OCI-LY7 (cell line): Measurements from ENCODE around the gene TIMMDC1. TPM values are rescaled to one million over a fixed set of nuclear protein-coding genes. Genes with fewer than 3 reads are reported as not detected.

ENCODE experiments used
- BruUV-seq: library from RNA; stranded (reverse); fragments of 400-500 nt; replicated peaks from 2 replicates; lab custom pipeline; 2021; lab: Mats Ljungman, UMichigan
- CTCF ChIA-PET: fragments of 300-600 bp; sonication (Branson Sonifier 250); formaldehyde crosslinking; loops from one replicate; lab custom pipeline; 2022; ENCODE audit warnings: antibody characterized with exemption; ENCODE audit not compliant: unreplicated experiment; lab: Charles Lee
- POLR2A ChIA-PET: fragments of 300-600 bp; sonication (Branson Sonifier 250); formaldehyde crosslinking; loops from one replicate; lab custom pipeline; 2022; ENCODE audit warnings: antibody characterized with exemption; lab: Charles Lee
- DNase-seq: peaks from one replicate; pipeline ENCODE4 v3.0.0-alpha.2; 2015; ENCODE audit warnings: low spot score
- H2AFZ ChIP-seq: fragments of 200-600 bp; sonication (generic), shearing (Covaris generic); 2 replicates; pipeline ENCODE4 v1.6.1; 2014; ENCODE audit warnings: mild to moderate bottlenecking, antibody characterized with exemption, low read length, moderate library complexity
- H3K27ac ChIP-seq: fragments of 200-600 bp; sonication (generic); 2 replicates; pipeline ENCODE4 v1.5.1; 2014; ENCODE audit warnings: mixed run types, low read depth, mild to moderate bottlenecking, moderate library complexity, low read length, inconsistent platforms; ENCODE audit not compliant: poor library complexity, severe bottlenecking
- H3K36me3 ChIP-seq: fragments of 200-600 bp; sonication (generic); 2 replicates; pipeline ENCODE4 v1.6.1; 2014; ENCODE audit warnings: mild to moderate bottlenecking, antibody characterized with exemption, low read length, moderate library complexity, mixed read lengths; ENCODE audit not compliant: insufficient read depth
- H3K4me1 ChIP-seq: fragments of 200-600 bp; sonication (generic); 2 replicates; pipeline ENCODE4 v1.5.1; 2014; ENCODE audit warnings: mild to moderate bottlenecking, low read length; ENCODE audit not compliant: insufficient read depth, poor library complexity, severe bottlenecking
- H3K4me2 ChIP-seq: fragments of 200-600 bp; sonication (generic); 2 replicates; pipeline ENCODE4 v1.6.1; 2014; ENCODE audit warnings: mild to moderate bottlenecking, low read length
- H3K4me3 ChIP-seq: fragments of 200-600 bp; sonication (generic); 2 replicates; pipeline ENCODE4 v1.5.1; 2014; ENCODE audit warnings: mild to moderate bottlenecking, low read depth, low read length; ENCODE audit not compliant: poor library complexity, severe bottlenecking
- H3K79me2 ChIP-seq: fragments of 200-600 bp; sonication (generic); 2 replicates; pipeline ENCODE4 v1.6.1; 2016; ENCODE audit warnings: low read depth, mild to moderate bottlenecking, low read length, moderate library complexity, mixed read lengths; ENCODE audit not compliant: insufficient read depth
- H3K9me2 ChIP-seq: fragments of 200-600 bp; sonication (generic); 2 replicates; pipeline ENCODE4 v1.6.1; 2016; ENCODE audit warnings: mild to moderate bottlenecking, low read length, mixed read lengths; ENCODE audit not compliant: insufficient read depth
- H3K9me3 ChIP-seq: fragments of 200-600 bp; sonication (generic); 2 replicates; pipeline ENCODE4 v1.6.1; 2014; ENCODE audit warnings: mild to moderate bottlenecking, mixed run types, low read length, mixed read lengths
- H4K20me1 ChIP-seq: fragments of 200-600 bp; sonication (generic); 2 replicates; pipeline ENCODE4 v1.6.1; 2014; ENCODE audit warnings: mild to moderate bottlenecking, antibody characterized with exemption, low read length, moderate library complexity, mixed read lengths; ENCODE audit not compliant: insufficient read depth
- CTCF ChIP-seq: fragments of 200-600 bp; sonication (generic); conservative IDR thresholded peaks from 2 replicates; pipeline ENCODE4 v1.5.1; 2014; ENCODE audit warnings: mild to moderate bottlenecking, antibody characterized with exemption, low read length, moderate library complexity, mixed read lengths
- EZH2phosphoT487 ChIP-seq: fragments of 200-600 bp; sonication (generic); IDR thresholded peaks from 2 replicates; pipeline ENCODE4 v1.6.1; 2018; ENCODE audit warnings: low read depth, borderline replicate concordance, mild to moderate bottlenecking, mixed run types, antibody characterized with exemption, low read length, moderate library complexity, mixed read lengths
- intact Hi-C: fragments of 100-400 bp; cut with micrococcal nuclease; formaldehyde crosslinking; loops from one replicate; pipeline ENCODE4 v1.10.0; 2022; ENCODE audit not compliant: unreplicated experiment
- total RNA-seq, 2 experiments: library from RNA; depleted of rRNA in 1 of 2; stranded (reverse); fragments of >200 nt in 1 of 2; shearing (Covaris generic) in 1 of 2; gene quantifications; 2 replicates each; pipeline ENCODE4 v1.2.3, GENCODE V29; 2014 to 2022

Gene TIMMDC1
- total RNA-seq, 2 experiments from 2014 or later: 61.0 to 92.9 TPM

- CTCF ChIA-PET: no interaction called here
- POLR2A ChIA-PET: interaction anchor here (1.0 kb wide), 1 partner anchor 12 kb away, joined by 6 read pairs; the partner anchor contains the start of gene TIMMDC1
- no peaks in the 10 kb centered on the region for H3K79me2 ChIP-seq
- H3K4me3 ChIP-seq: no peak overlapping the region
- BruUV-seq: no TSS peak
- no peaks in the 10 kb centered on the region for H3K4me1 ChIP-seq
- H4K20me1 ChIP-seq: no peaks in the 10 kb centered on the region
- DNase-seq: no peak
- no peak overlapping the region for H3K27ac ChIP-seq
- H3K9me2 ChIP-seq: no peaks in the 10 kb centered on the region
- TF ChIP-seq EZH2phosphoT487: no peak
- no peak for TF ChIP-seq CTCF
- intact Hi-C loops: no loop called here
- no peaks in the 10 kb centered on the region for H3K9me3 ChIP-seq
- H3K4me2 ChIP-seq: no peak overlapping the region
- peaks cover 85% of the 10 kb centered on the region for H3K36me3 ChIP-seq
- no peak overlapping the region for H2AFZ ChIP-seq
Measured at GRCh38 chr3:119510690-119511089, 12.3 kb downstream of the TIMMDC1 start.

- Histone ChIP-seq H2AFZ (no peak overlapping the region), H3K27ac (no peak overlapping the region), H3K4me2 (no peak overlapping the region), H3K9me2 (no peaks in the 10 kb centered on the region), H3K9me3 (no peaks in the 10 kb centered on the region), H4K20me1 (no peaks in the 10 kb centered on the region), H3K79me2 (no peaks in the 10 kb centered on the region), H3K36me3 (peaks cover 86% of the 10 kb centered on the region), H3K4me3 (no peak overlapping the region), H3K4me1 (no peaks in the 10 kb centered on the region)
- ChIA-PET CTCF (no interaction called here), POLR2A (no interaction called here)
- BruUV-seq: no TSS peak
- TF ChIP-seq EZH2phosphoT487 (no peak), CTCF (no peak)
- intact Hi-C loops: no loop called here
- no peak for DNase-seq
Measured at GRCh38 chr3:119514637-119515036, 16.3 kb downstream of the TIMMDC1 start.

DNA sequence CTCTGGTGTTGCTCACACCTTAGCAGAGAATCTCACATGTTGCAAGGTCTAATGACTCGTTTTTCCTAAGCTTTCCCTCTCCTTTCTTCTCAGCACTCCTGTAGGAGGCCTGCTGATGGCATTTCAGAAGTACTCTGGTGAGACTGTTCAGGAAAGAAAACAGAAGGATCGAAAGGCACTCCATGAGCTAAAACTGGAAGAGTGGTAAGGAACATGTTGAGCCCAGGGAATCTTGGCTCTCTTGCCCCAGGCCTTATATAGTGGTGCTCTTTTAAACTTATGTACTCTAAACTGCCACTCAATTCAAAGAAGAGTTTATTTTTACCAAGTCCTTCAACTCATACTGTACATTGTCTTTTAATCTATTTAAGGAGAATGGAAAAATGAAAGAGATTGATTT, 18.8 kb downstream of the TIMMDC1 start:
- no TSS peak for BruUV-seq

More for the DNA sequence above, 18.8 kb downstream of the TIMMDC1 start:
- Histone ChIP-seq H3K27ac (no peak overlapping the region), H3K4me3 (no peak overlapping the region), H4K20me1 (no peaks in the 10 kb centered on the region), H2AFZ (no peak overlapping the region), H3K4me1 (no peaks in the 10 kb centered on the region), H3K4me2 (no peak overlapping the region), H3K79me2 (no peaks in the 10 kb centered on the region), H3K9me3 (no peaks in the 10 kb centered on the region; the same call in 1 of the 2 replicates), H3K9me2 (no peaks in the 10 kb centered on the region), H3K36me3 (peaks cover 94% of the 10 kb centered on the region)
- intact Hi-C loops: no loop called here
- DNase-seq: no peak
- POLR2A ChIA-PET: no interaction called here
- CTCF ChIA-PET: no interaction called here
- no peak for TF ChIP-seq EZH2phosphoT487
- no peak for TF ChIP-seq CTCF
